DMS79 (cell line): ENCODE measurements around the gene UROD.

ENCODE experiments used
- DNase-seq: peaks from one replicate; lab custom pipeline; 2025; lab: John Stamatoyannopoulos, UW

The UROD gene

DNA sequence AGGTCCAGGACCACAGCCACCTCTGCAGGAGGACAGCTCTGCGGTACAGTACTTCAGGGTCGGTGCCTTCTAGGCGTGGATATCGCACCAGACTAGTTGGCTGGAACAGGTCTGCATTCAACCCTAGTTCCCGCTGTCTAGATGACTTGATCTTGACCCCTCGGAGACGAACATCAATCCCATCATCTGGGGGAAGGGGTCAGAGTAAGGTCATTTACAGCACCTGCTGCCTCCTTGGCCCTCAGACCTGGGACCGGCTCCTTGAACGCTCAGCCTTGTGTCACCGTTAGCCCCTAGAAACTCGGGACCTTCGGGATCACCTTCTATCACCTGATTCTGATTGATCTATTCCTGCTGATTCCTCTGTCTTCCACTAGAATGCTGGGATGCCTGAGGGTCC is 3.5 kb upstream of the UROD start:
- no peak for DNase-seq

DNA sequence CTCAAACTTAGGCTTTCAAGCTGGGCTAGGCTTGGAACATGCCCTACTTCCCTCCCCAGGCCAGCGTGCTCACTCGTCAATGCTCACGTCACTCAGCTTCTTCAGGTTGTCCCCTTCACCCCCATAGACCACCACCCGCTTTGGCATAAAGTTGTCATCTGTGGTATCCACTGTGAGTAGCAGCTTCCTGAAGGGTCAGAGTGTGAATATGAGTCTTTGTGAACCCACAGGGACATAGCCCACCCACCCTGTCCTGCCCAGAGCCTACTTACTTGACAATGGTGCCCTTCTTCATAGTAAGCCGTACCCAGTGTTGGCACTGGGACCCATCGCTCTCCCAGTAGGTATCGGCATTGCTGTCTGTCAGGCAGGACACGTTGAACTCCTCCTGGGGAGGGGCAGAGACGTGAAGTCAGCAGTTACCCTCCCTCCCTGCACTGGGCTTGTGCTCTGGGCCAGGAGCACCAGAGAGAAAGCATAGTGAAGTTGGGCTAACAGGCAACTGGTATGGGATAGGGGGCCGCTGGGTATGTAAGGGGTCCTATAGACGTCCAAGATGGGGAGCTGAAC is 2.7 kb upstream of the UROD start:
- no peak for DNase-seq

DNA sequence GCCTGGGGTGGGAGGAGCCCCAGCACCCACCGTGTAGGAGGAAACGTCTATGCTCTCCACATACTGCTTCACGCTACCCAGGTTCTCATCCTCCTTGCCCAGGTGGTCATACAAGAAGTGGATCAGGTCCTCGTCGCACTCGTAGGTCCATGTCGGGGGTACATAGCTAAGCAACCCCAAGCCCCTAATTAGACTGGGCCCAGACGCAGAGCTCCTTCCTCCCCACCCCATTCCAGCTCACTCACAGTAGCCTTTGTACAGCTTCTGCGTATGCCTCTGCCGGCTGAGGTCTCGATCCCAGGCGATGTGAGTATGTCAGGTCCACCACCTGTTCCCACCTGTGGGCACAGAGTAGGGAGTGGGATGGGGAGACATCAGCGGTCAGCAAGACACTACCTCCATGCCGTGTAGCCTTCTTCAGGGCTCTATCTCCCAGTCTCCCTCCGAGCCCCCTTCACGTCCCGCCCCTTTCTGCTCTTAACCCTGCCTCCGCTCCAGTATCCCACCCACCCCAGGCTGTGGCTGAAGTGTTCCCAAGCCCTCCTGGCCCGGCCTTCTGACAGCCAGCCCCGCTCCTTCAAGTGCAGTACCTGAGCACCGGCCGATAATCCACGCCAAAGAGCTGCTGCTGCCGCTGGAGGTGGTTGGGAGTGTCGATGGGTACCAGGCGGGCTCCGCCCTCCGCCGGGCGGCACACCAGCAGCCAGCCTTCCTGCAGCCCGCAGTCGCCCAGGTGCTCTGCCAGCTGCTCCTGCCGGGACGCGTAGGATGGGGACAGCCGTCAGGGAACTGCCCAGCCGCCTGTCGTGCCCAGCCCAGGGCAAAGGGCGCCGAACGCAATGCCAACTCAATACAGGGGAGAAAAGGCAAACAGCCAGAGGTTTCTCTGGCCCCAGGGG is 1.8 kb upstream of the UROD start:
- DNase-seq, result peak; percentile 24

DNA sequence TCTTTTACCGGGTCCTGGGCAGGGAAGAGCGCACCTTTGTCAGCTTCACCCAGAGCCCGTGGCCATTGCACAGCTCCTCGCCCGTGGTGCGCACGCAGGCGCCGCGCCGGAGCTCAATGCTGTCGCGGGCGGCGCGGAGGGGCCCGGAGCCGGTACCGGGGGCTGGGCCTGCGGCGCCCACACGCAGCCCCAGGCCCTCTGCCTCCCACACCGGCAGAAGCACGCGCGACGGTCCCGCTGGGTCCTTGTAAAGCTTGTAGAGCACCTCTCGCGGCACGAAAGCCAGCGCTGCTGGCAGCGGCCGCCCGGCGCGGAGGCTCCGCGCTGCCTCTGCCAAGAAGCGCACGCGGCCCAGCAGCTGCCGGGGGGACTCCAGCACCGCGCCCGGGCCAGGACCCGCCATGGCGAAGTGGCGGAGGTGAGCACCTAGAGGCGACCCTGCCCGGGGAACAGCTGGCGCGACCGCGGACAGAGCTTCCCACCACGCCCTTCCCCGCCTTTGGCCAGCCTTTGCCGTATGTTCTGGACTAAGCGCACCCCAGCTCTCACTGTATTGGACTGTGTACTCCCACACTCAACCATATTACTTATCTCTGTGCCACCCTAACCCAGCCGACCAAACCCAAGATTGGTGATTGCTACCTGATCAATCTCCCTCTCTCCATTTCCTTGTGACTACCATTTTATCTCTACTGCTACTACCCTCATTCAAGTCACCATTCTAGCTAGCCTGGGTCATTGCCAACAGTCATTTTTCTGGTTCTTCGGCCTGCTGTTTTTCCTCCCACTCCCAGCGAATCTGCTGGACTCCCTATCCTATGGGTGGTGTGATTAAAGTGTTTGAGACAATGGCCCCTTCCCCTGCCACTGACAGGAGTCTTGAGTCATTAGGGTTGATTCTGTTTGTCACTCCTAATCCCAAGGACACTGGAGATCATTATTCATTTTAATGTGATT is 921 bp upstream of the UROD start, which contains the start of gene HECTD3:
TSS of gene HECTD3 (minus strand) at position 470 of the 957 bp plus-strand sequence. CDS start at position 403, 67 bp downstream.
- peak; percentile 61 for DNase-seq

DNA sequence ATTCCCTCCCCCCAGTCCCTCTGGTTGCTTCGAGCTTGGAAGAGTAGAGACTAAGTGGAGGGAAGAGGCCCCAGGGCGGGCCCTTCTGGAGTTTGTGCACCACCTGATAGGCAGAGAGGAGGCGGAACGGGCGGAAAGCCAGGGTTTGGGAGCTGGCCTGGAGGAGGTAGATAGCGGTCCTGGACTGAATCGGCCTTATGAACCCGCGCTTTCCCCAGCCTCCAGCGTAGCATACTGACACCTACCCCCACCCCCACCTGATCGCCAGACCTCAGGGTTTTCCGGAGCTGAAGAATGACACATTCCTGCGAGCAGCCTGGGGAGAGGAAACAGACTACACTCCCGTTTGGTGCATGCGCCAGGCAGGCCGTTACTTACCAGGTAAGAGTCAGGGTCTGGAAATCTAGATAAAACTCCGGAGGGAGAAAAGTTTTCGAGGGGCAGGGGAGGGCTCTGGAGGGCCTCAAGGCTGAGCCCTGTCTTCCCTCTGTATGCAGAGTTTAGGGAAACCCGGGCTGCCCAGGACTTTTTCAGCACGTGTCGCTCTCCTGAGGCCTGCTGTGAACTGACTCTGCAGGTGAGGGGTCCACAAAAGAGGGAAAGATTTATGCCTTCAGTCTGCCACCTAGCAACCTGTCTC is 705 bp downstream of the UROD start:
- peak; percentile 19 for DNase-seq

DNA sequence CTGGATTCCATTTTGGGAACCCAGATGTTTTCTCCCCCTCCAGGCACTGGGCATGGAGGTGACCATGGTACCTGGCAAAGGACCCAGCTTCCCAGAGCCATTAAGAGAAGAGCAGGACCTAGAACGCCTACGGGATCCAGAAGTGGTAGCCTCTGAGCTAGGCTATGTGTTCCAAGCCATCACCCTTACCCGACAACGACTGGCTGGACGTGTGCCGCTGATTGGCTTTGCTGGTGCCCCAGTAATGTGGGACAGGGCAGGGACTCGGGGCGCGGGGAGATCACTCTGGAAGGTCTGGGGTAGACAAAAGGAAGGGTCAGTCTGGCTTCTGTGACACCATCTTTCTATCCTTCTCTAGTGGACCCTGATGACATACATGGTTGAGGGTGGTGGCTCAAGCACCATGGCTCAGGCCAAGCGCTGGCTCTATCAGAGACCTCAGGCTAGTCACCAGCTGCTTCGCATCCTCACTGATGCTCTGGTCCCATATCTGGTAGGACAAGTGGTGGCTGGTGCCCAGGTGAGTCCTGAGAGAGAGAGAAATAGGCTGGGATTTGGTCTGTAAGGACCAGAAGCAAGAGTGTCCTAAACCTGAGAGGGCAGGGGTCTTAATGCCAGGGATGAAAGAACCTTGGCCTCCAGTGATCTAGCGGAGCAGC is 1.6 kb downstream of the UROD start:
- DNase-seq, result no peak

DNA sequence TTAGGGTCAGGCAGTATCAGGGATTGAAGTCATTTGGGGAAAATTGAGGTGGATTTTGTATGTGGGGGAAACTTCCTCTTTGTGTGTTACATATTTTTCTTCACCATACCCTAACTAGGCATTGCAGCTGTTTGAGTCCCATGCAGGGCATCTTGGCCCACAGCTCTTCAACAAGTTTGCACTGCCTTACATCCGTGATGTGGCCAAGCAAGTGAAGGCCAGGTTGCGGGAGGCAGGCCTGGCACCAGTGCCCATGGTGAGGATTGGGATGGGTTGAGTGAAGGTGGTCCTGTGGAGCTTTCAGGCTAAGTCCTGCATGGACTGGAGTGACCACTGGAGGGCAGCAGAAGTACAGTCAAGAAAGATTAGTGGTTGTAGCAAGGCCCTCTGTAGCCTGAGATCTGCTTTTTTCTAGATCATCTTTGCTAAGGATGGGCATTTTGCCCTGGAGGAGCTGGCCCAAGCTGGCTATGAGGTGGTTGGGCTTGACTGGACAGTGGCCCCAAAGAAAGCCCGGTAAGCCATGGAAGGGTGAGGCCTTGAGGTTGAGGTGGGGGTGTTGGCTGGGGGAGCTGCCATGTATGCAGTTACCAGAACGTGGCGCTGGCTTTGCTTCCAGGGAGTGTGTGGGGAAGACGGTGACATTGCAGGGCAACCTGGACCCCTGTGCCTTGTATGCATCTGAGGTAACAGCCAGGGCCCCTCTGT is 2.4 kb downstream of the UROD start:
- peak; percentile 58 for DNase-seq

DNA sequence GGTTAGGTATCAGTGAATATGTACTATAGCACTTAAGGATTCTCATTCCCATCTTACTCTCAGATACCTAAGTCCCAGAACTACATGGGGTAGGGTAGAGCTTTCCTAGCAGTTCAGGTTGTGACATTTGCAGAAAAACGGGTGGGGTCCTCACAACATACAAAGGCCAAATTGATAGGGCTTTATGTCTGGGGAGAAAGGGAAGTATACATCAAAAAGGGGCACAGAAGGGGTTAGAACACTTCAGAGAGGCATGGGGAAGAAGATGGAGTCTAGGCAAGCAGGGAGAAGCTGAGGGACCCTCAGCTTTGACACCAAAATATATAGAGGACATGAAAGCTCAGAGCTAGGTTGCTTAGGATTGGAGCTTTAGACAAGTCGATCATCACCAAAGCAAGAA is 3.6 kb downstream of the UROD start:
- DNase-seq, result no peak

DNA sequence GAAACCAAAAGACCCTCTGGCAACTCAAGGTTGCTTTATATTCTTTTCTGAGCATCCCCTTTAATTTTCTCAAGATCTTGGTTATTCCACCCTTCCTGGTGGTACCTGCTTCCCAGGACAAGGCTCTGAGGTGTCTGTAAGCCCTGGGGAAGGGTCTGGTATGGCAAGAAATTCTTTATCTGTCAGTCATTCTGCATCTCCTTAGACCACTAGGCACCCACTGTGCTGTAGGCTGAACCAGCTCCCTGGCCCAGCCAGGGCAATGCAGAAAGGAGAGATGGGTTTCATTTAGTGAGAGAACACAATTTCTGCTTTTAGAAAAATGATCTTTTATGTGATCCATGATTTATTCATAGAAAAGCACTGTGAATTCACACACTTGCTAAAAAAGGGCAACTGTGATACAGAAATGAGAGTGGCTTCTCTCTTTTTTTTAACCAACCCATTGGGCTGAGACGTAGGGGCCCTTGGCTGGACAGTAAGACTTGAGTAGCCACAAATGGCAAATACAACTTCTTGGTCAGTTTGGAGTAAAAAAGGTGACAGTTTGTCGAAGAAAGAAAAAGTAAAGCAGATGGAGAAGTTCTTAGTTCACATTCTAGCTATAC is 4.1 kb downstream of the UROD start:
- DNase-seq, result no peak

DNA sequence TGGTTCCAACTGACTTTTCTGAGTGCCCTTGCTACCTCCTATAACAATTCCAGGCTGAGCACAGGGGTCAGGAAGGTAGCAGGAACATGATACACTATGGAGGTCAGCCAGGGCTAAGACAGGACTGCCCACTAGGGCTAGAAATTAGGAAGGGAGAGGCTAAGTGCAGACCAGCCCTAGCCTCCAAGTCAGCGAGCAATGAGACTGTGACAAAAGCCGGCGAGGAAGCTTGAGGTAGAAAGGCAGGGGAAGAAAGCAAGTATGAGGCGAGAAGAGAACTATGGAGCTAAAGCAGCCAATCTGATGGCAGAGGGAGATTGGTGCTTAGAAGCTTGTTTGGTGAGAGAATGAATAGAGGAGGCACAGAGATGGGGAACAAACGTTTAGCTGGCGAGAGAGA is 4.7 kb downstream of the UROD start:
- DNase-seq, result no peak

DNA sequence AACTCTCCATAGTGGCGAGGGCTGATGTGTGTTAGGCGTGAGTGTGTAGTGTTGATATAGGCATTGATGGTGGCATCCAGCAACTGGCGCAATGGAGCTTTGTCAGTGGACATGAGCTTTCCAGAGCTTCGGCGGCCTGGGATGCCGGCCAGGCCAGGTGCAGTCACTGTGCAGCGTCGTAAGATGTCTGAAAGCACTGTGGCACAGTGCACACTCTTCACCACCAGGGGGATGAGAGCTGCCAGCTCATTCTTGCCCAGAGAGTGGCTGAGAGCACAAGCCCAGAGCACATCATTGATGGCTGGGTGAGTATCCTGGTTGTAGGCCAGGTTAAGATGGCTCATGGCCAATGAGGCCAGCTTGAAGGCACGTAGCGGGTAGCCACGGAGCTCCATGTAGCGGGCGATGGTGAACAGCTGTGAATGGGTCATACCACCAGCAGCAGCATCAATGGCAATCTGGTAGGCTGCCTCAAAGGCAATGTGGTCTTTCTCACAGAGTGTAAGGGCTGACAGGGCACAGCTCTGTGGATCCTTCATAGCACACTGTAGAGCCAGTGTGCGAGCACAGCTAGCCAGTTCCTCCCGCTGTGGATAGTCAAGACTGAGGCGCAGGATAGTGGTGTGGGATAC is 6.7 kb downstream of the UROD start:
- no peak for DNase-seq

DNA sequence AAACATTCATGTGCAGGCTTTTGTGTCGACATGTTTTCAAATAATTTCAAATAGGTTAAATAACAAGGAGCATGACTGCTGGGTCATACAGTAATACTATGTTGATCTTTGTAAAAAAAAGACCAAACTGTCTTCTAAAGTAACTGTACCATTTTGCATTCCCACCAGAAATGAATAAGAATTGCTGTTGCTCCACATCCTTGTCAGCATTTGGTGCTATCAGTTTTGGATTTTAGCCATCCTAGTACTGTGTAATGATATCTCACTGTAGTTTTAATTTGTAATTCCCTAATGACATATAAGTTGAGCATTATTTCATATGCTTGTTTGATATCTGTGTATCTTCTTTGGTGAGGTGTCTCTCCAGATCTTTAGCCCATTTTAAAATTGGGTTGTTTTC is 11.6 kb downstream of the UROD start:
- DNase-seq, result no peak

DNA sequence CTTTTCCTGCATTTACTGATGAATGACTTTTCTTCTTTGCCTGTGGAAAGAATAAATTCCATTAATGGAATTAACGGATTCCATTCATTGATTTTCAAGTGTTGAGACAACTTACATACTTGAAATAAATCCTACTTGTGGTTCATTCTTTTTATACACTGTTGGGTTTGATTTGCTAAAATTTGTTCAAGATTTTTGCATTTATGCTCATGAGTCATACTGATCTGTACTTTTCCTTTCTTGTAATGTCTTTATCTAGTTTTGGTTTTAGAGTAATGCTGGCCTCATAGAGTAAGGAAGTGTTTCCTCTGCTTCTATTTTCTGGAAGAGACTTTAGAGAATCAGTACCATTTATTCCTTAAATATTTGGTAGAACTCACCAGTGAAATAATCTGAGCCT is 14.4 kb downstream of the UROD start:
- no peak for DNase-seq

DNA sequence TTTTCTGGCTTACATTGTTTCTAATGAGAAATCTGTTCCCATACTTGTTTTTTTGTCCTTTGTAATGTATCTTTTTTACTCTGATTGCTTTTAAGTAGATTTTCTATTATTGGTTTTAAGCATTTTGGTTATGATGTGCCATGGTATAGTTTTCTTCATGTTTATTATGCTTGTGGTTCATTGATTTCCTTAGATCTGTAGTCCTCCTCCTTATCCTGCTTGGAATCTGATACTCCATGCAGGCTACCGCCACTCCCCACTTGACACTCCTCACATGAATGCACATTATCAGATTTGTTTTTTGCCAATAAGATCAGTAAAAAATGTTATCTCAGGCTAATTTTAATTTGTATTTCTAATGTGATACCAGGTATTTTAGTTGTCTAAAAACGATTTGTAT is 20.8 kb downstream of the UROD start:
- peak; percentile 21 for DNase-seq

DNA sequence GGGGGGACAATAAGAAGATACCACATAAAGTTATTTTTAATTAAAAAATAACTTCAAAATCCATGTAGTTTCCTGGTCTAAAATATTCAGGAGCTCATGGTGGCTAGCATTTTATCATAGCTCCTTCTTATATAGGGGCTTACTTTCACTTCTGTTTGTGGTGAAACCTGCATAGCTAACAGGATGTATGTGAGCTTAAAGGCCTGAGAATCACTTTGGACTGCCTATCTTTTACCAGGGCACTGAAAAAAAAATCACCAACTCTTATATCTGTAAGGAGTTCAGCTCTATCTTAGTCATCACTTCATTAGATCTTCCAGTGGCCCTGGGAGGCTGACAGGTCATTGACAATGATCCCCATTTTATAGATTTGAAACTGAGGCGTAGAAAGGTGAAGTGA is 21.3 kb downstream of the UROD start:
- DNase-seq, result no peak

DNA sequence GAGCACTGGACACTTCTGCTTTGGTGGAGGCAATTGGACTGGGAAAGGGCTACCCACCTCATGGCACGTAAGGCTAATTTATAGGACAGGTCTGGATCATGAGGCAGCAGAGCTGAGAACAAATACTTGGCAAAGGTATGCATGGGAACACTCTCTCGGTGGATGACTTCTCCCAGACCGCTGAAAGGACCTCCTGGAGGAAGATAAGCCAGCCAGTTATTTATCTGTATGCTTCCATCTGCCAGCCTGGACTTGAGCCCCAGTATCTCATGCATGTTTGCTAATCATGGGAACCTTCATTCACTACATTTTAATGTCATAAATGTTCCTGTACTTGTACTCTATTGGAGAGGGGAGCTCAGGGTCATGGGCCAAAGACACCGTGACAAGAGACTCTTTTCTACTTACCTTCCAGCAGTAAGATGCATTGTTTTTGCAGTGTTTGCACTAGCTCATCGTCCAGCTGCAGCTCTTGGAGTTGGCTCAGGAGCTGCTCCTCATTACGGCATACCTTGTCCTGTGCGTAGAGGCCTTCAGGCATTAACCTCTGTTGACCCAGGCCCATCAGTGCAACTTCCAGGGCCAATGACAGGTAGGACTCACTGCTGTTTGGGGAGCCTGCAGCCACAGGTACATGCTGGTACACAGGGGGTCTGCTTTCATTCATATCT is 23.7 kb downstream of the UROD start:
- DNase-seq, result peak; percentile 13

DNA sequence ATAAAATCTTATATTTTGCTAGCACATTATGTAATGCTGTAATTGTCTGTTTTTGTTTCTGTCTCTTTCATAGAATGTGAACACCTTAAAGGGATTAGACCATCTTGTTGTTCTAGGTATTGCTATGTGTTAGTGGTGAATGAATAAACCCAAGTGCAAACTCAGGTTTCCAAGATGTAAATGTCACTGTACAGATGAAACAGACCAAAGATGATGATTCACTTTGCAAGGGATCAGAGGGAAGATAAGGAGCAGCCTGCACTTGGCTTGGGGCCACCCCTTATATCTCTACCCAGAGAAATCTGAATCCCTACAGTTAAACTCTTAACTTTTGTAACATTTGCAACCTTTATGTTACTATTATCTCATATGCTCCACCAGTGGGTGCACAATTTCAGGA is 25.4 kb downstream of the UROD start:
- DNase-seq, result no peak

DNA sequence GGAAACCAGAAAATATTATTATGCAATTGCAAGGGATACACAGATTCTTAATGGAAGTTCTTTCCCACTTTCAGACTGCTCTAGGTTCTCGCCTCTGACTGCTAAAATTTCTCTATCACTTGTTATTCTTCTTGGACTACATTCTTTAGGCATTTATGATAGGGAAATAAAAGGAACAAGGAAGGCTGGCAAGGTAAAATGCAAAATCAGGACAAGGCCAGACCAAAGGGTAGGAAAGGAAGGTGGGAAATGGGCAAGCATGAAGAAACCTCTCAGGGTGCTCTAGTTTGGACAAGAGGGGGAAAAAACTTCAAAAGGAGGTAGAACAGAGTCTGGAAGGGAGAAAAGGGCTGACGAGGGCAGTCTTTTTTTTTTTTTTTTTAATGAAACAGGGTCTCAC is 26.2 kb downstream of the UROD start:
- DNase-seq, result no peak

DNA sequence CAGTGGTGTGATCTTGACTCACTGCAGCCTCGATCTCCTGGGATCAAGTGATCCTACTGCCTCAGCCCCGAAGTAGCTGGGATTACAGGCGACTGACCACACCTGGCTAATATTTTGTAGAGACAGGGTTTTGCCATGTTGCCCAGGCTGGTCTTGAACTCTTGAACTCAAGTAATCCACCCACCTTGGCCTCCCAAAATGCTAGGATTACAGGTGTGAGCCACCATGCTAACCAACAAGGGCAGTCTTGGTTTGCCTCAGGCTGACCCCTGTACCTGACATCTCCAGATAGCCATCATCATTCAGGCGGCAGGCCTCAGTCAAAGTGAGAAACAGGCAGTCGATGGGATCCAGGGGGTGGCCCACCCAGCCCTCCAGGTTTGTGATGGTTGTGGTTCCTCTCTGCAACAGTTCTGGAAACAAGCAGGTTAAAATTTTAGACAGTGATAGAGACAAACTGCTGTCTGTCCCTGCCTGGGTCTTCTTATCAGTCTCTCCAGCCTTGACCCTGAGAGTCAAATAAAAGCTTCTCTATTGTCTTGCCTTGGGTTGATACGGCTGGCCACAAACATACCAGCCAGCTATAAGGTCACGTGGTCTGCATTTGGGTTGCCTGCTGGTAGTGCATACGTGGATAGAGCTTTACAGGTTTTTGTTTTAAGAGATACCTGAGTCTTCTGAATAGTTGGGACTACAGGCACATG is 26.8 kb downstream of the UROD start:
- DNase-seq, result no peak
